Heart right ventricle (tissue), 16 donors: Measurements from ENCODE around the gene PLEK. TPM values are rescaled to one million over a fixed set of nuclear protein-coding genes. Genes with fewer than 3 reads are reported as not detected.

Source experiments
- ATAC-seq, 8 donors: fragments of 200-7000 bp; cut with Tn5 transposase; one replicate each; pipeline ENCODE4 v1.9.1; 2020; ENCODE audit warnings: mild to moderate bottlenecking in 8 of 8, moderate library complexity in 8 of 8, moderate number of reproducible peaks in 1 of 8
- DNase-seq, 2 donors: peaks; one replicate each; pipeline ENCODE4 v3.0.0-alpha.2; 2020
- H3K27ac ChIP-seq, 10 donors: fragments of 200-600 bp; sonication (generic) in 2 of 10; one replicate each; pipeline versions ENCODE4 v1.5.0 to v1.8.0; 2020 to 2022; ENCODE audit warnings: mild to moderate bottlenecking in 3 of 10
- H3K27me3 ChIP-seq, 7 donors: fragments of 200-600 bp; one replicate each; pipeline ENCODE4 v1.8.0; 2021 to 2022; ENCODE audit warnings: mild to moderate bottlenecking in 2 of 7
- H3K36me3 ChIP-seq, 9 donors: fragments of 200-600 bp; sonication (generic) in 1 of 9; one replicate each; pipeline versions ENCODE4 v1.5.0 to v1.8.0; 2020 to 2022; ENCODE audit warnings: mild to moderate bottlenecking in 2 of 9
- H3K4me1 ChIP-seq, 9 donors: fragments of 200-600 bp; sonication (generic) in 1 of 9; one replicate each; pipeline versions ENCODE4 v1.5.0 to v1.8.0; 2020 to 2022; ENCODE audit warnings: mild to moderate bottlenecking in 4 of 9
- H3K4me3 ChIP-seq, 10 donors: fragments of 200-600 bp; sonication (generic) in 2 of 10; one replicate each; pipeline versions ENCODE4 v1.5.0 to v1.8.0; 2020 to 2022; ENCODE audit warnings: mild to moderate bottlenecking in 7 of 10, moderate library complexity in 2 of 10
- H3K9me3 ChIP-seq, 11 donors: fragments of 200-600 bp in 10 of 11; sonication (generic) in 2 of 11; one replicate each; pipeline versions ENCODE4 v1.5.0 to v1.8.0; 2013 to 2022; ENCODE audit warnings: mild to moderate bottlenecking in 2 of 11, control low read depth in 1 of 11, moderate library complexity in 1 of 11
- CTCF ChIP-seq, 9 donors: fragments of 200-600 bp; sonication (generic) in 2 of 9; IDR thresholded peaks; one replicate each; pipeline versions ENCODE4 v1.5.0 to v1.8.0; 2021 to 2022; ENCODE audit warnings: antibody characterized with exemption in 9 of 9, mild to moderate bottlenecking in 5 of 9, moderate library complexity in 1 of 9
- WGBS, 2 donors: extraction: QIAGEN DNeasy Blood & Tissue Kit; methylation state at CpG; one replicate each; pipeline ENCODE4 v1.1.7; 2013; ENCODE audit warnings: inconsistent platforms in 1 of 2; 5-methylcytosine and 5-hydroxymethylcytosine counted together
- intact Hi-C, 10 donors: fragments of 100-400 bp; cut with DNase I; formaldehyde crosslinking; loops; one replicate each; pipeline versions ENCODE4 v1.11.1 to v1.14.2; 2022
- polyA plus RNA-seq, 2 donors: library from polyadenylated mRNA; stranded (reverse); fragments of 200-250 nt; gene quantifications; one replicate each; pipeline ENCODE4 v1.2.3, GENCODE V29; 2013
- total RNA-seq, 10 donors: library from RNA; stranded (reverse); fragmentation: NEBNext Ultra II Directional in 3 of 10; extraction: Animal tissue kit (Norgen Biotek cat#: 25700) in 3 of 10; gene quantifications; one replicate each; pipeline versions ENCODE4 v1.2.1 to v1.2.4, GENCODE V29; 2021 to 2023
- donor health status: Arrhythmogenic right ventricular cardiomyopathy.
- donor health status: ischemic (EF 13 %, LVEDD 7.1; RV severe dilation, severe dysfunction).
- donor health status: healthy with polysubstance abuse.
- donor health status: DM: no; HTN: yes; CAD: no.
- donor health status: DM: no; HTN: no; CAD: no.
- donor health status: ischemic (EF 25% LVEDD 6.9; RV normal size, moderate dysfunction).
- donor health status: ischemic (EF 25% LVEDD 5.7; RV mildly dilated, moderate dysfunction).
- donor health status: healthy.
- donor health status: DM: yes; HTN: yes; CAD: no.
- donor health status: Ischemic cardiomyopathy.
- donor health status: ischemic (EF 35%, LVEDD 5.7; RV mildly dilated, moderate dysfunction).
- donor health status: nonischemic (EF 11% LVEDD 7.7; RV severe dilation, severe dysfunction).
- donor health status: DM: yes; HTN: yes; CAD: no.
- donor health status: PGD.
- donor health status: ischemic (EF 29% LVEDD 5.4; RV normal size, mild dysfunction).
- donor health status: nonischemic (EF 23%, LVEDD 6.1; RV moderate dilation, normal function).

Gene PLEK
- total and polyA plus RNA-seq, 12 donors: 1.1 to 46.3 (median 2.7) TPM

GRCh38 chr2:68318914-68319397, 46.1 kb upstream of the PLEK start:
- H3K4me3 ChIP-seq: peak overlapping the region; percentile 61 to 93 (median 82)
- 2 to 3% methylated on average over 27 of the region's 27 CpGs for WGBS, 2 donors
- peaks cover 0 to 31% (median 20%) of the 10 kb centered on the region in 9 donors for H3K4me1 ChIP-seq
- intact Hi-C loops: loop anchor here in 2 of 10 donors (2.0 to 10.0 kb wide), 3 partner anchors 66 to 126 kb away; partner anchors contain the start of gene PPP3R1 (in 2 of the 2)
- peak; percentile 29 to 43 for DNase-seq
- peaks cover 0 to 27% (median 0%) of the 10 kb centered on the region in 7 donors for H3K27me3 ChIP-seq
- H3K27ac ChIP-seq: peak overlapping the region; percentile 93 to 99 (median 98)
- TF ChIP-seq CTCF (IDR thresholded peaks at IDR 0.05): no peak
- H3K9me3 ChIP-seq: peaks cover 0 to 7% (median 0%) of the 10 kb centered on the region in 11 donors
- peaks cover 0 to 33% (median 0%) of the 10 kb centered on the region in 9 donors for H3K36me3 ChIP-seq
- peak; percentile 55 to 74 (median 64) for ATAC-seq

- Histone ChIP-seq H3K36me3 (peaks cover 0 to 27% (median 0%) of the 10 kb centered on the region in 9 donors), H3K27ac (peak within 1 kb of the TSS; percentile 93 to 99 (median 98)), H3K4me1 (peaks cover 0 to 31% (median 20%) of the 10 kb centered on the region in 9 donors), H3K27me3 (peaks cover 0 to 27% (median 0%) of the 10 kb centered on the region in 7 donors), H3K4me3 (peak within 1 kb of the TSS; percentile 61 to 93 (median 82)), H3K9me3 (peaks cover 0 to 2% (median 0%) of the 10 kb centered on the region in 11 donors)
- peak; percentile 84 to 95 (median 88) for ATAC-seq
- peak; percentile 77 to 87 for DNase-seq
- peak in 3 of 9 donors; percentile 12 to 23 (median 20) for TF ChIP-seq CTCF (IDR thresholded peaks at IDR 0.05)
- 0% methylated on average over 63 to 64 of the region's 64 CpGs for WGBS, 2 donors
- intact Hi-C loops: loop anchor here in 2 of 10 donors (2.0 to 10.0 kb wide), 3 partner anchors 67 to 125 kb away; partner anchors contain the start of gene PPP3R1 (in 2 of the 2)
Observed at GRCh38 chr2:68319398-68320117, 45.5 kb upstream of the PLEK start, which contains the start of gene CNRIP1. CNRIP1 (minus strand) TSS chr2:68319949; CDS start chr2:68319400, 549 bp downstream.

GRCh38 chr2:68320118-68320641, 44.9 kb upstream of the PLEK start:
- Histone ChIP-seq H3K27me3 (peaks cover 0 to 27% (median 0%) of the 10 kb centered on the region in 7 donors), H3K27ac (peak overlapping the region; percentile 93 to 99 (median 98)), H3K4me3 (peak overlapping the region; percentile 61 to 93 (median 82)), H3K9me3 (no peaks in the 10 kb centered on the region), H3K36me3 (peaks cover 0 to 21% (median 0%) of the 10 kb centered on the region in 9 donors), H3K4me1 (peaks cover 0 to 31% (median 20%) of the 10 kb centered on the region in 9 donors)
- no peak for TF ChIP-seq CTCF (IDR thresholded peaks at IDR 0.05)
- DNase-seq (peak in 1 of 2 donors; percentile 24), ATAC-seq (peak in 2 of 8 donors; percentile 3 to 4)
- 7 to 9% methylated on average over 11 of the region's 11 CpGs for WGBS, 2 donors
- intact Hi-C loops: no loop called here

- no peak for ATAC-seq
- WGBS, 2 donors: 82 to 86% methylated on average over 3 of the region's 3 CpGs
Observed at GRCh38 chr2:68325056-68325455, 40.0 kb upstream of the PLEK start.

More at GRCh38 chr2:68325056-68325455, 40.0 kb upstream of the PLEK start:
- intact Hi-C loops: no loop called here
- Histone ChIP-seq H3K27me3 (peaks cover 0 to 26% (median 8%) of the 10 kb centered on the region in 7 donors), H3K9me3 (no peaks in the 10 kb centered on the region), H3K4me3 (no peak overlapping the region), H3K36me3 (no peaks in the 10 kb centered on the region), H3K4me1 (peaks cover 0 to 7% (median 5%) of the 10 kb centered on the region in 9 donors), H3K27ac (no peak overlapping the region)
- TF ChIP-seq CTCF (IDR thresholded peaks at IDR 0.05): no peak
- DNase-seq: no peak
